Hepatocyte (in vitro differentiated cells): ENCODE measurements around the gene STT3A. TPM values are rescaled to one million over a fixed set of nuclear protein-coding genes. Genes with fewer than 3 reads are reported as not detected.

ENCODE experiments used
- DNase-seq: peaks from one replicate; pipeline ENCODE4 v3.0.0-alpha.2; 2016; ENCODE audit warnings: low spot score
- H2AFZ ChIP-seq: fragments of 200-600 bp; sonication (generic); 2 replicates; pipeline ENCODE4 v1.6.0; 2016; ENCODE audit warnings: antibody characterized with exemption, mild to moderate bottlenecking
- H3K27ac ChIP-seq: fragments of 200-600 bp; sonication (generic); 2 replicates; pipeline ENCODE4 v1.5.1; 2016; ENCODE audit warnings: mild to moderate bottlenecking
- H3K27me3 ChIP-seq: fragments of 200-600 bp; sonication (generic); 2 replicates; pipeline ENCODE4 v1.6.1; 2016
- H3K36me3 ChIP-seq: fragments of 200-600 bp; sonication (generic); replicated peaks from 2 replicates; pipeline ENCODE4 v1.5.1; 2016; ENCODE audit warnings: low read depth; ENCODE audit not compliant: insufficient read depth
- H3K4me1 ChIP-seq: fragments of 200-600 bp; sonication (generic); 2 replicates; pipeline ENCODE4 v1.5.1; 2016; ENCODE audit warnings: mild to moderate bottlenecking, moderate library complexity; ENCODE audit not compliant: insufficient read depth
- H3K4me2 ChIP-seq: fragments of 200-600 bp; sonication (generic); 2 replicates; pipeline ENCODE4 v1.6.0; 2016
- H3K4me3 ChIP-seq: fragments of 200-600 bp; sonication (generic); 2 replicates; pipeline ENCODE4 v1.5.1; 2016; ENCODE audit warnings: mild to moderate bottlenecking
- H3K79me2 ChIP-seq: fragments of 200-600 bp; sonication (generic); 2 replicates; pipeline ENCODE4 v1.6.0; 2017; ENCODE audit warnings: mild to moderate bottlenecking
- H3K9me2 ChIP-seq: fragments of 200-600 bp; sonication (generic); replicated peaks from 2 replicates; pipeline ENCODE4 v1.6.0; 2017; ENCODE audit warnings: mild to moderate bottlenecking; ENCODE audit not compliant: insufficient read depth
- H3K9me3 ChIP-seq: fragments of 200-600 bp; sonication (generic); 2 replicates; pipeline ENCODE4 v1.5.1; 2016; ENCODE audit warnings: low read depth, mild to moderate bottlenecking
- H4K20me1 ChIP-seq: fragments of 200-600 bp; sonication (generic); 2 replicates; pipeline ENCODE4 v1.6.0; 2016; ENCODE audit warnings: mild to moderate bottlenecking; ENCODE audit not compliant: insufficient read depth, poor library complexity, severe bottlenecking
- EZH2 ChIP-seq: fragments of 200-600 bp; sonication (generic); IDR thresholded peaks from 2 replicates; pipeline ENCODE4 v1.6.1; 2016; ENCODE audit warnings: antibody characterized with exemption, mild to moderate bottlenecking, borderline replicate concordance
- EZH2phosphoT487 ChIP-seq: fragments of 200-600 bp; sonication (generic); IDR thresholded peaks from one replicate; pipeline ENCODE4 v1.6.1; 2018; ENCODE audit warnings: antibody characterized with exemption, mild to moderate bottlenecking, low read depth, moderate library complexity; ENCODE audit not compliant: unreplicated experiment, severe bottlenecking
- WGBS: methylation state at CpG from one replicate; pipeline ENCODE4 v1.1.6; 2016; ENCODE audit warnings: low lambda C conversion rate; ENCODE audit errors: missing lambda C conversion rate; 5-methylcytosine and 5-hydroxymethylcytosine counted together
- polyA plus RNA-seq: library from polyadenylated mRNA; unstranded; fragments of >200 nt; fragmentation: Nextera tagmentation; extraction: Ambion mirVana; gene quantifications from 2 replicates; pipeline ENCODE4 v1.2.1, GENCODE V29; 2016
- total RNA-seq: library from RNA; depleted of rRNA; stranded (reverse); fragments of >200 nt; gene quantifications from 2 replicates; pipeline ENCODE4 v1.2.3, GENCODE V29; 2014
- TF ChIP-seq, protein P1 (sequence below): fragments of 200-600 bp; sonication (generic); IDR thresholded peaks from 2 replicates; pipeline ENCODE4 v1.5.1; 2016; ENCODE audit warnings: antibody characterized with exemption, mild to moderate bottlenecking; ENCODE audit not compliant: poor library complexity

The STT3A gene
- total and polyA plus RNA-seq, 2 experiments from 2014 or later: 192 to 198 TPM

DNA sequence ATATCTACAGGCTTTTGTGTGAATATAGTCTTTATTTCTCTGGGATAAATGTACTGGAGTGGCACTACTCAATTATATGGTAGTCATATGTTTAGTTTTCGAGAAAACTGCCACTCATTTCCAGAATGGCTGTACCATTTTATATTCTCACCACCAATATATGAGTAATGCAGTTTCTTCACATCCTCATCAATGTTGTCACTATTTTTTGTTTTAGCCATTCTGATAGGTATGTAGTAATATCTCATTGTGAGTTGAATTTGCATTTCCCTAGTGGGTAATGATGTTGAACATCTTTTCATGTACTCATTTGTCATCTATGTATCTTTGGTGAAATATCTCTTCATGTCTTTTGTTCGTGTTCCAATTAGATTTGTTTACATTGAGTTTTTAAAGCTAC is 70.0 kb downstream of the STT3A start:
- no peaks in the 10 kb centered on the region for H3K9me3 ChIP-seq
- no peak overlapping the region for H3K4me3 ChIP-seq
- no peaks in the 10 kb centered on the region for H3K9me2 ChIP-seq
- no peaks in the 10 kb centered on the region for H3K79me2 ChIP-seq
- no peaks in the 10 kb centered on the region for H3K4me1 ChIP-seq
- H3K36me3 ChIP-seq: no peaks in the 10 kb centered on the region
- 89% methylated on average over 2 of the region's 2 CpGs for WGBS
- no peak for DNase-seq
- H3K27ac ChIP-seq: no peak overlapping the region
- no peaks in the 10 kb centered on the region for H4K20me1 ChIP-seq
- no peak overlapping the region for H3K4me2 ChIP-seq
- H2AFZ ChIP-seq: no peak overlapping the region
- TF ChIP-seq, protein P1, sequence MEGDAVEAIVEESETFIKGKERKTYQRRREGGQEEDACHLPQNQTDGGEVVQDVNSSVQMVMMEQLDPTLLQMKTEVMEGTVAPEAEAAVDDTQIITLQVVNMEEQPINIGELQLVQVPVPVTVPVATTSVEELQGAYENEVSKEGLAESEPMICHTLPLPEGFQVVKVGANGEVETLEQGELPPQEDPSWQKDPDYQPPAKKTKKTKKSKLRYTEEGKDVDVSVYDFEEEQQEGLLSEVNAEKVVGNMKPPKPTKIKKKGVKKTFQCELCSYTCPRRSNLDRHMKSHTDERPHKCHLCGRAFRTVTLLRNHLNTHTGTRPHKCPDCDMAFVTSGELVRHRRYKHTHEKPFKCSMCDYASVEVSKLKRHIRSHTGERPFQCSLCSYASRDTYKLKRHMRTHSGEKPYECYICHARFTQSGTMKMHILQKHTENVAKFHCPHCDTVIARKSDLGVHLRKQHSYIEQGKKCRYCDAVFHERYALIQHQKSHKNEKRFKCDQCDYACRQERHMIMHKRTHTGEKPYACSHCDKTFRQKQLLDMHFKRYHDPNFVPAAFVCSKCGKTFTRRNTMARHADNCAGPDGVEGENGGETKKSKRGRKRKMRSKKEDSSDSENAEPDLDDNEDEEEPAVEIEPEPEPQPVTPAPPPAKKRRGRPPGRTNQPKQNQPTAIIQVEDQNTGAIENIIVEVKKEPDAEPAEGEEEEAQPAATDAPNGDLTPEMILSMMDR: no peak
- no peak for TF ChIP-seq EZH2
- no peak for TF ChIP-seq EZH2phosphoT487
- H3K27me3 ChIP-seq: no peaks in the 10 kb centered on the region

DNA sequence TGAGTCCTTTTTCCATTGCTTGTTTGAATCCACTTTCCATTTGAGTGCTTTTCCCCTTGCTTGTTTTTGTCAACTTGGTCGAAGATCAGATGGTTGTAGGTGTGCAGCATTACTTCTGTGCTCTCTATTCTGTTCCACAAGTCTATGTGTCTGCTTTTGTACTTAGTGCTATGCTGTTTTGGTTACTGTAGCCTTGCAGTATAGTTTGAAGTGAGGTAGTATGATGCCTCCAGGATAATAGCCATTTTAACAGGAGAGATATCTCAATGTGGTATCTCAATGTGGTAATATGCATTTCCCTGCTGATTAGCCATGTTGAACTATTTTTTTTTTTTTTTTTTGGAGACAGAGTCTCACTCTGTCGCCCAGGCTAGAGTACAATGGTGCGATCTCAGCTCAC is 71.3 kb downstream of the STT3A start:
- Histone ChIP-seq H2AFZ (no peak overlapping the region), H3K27ac (no peak overlapping the region), H3K27me3 (no peaks in the 10 kb centered on the region), H4K20me1 (no peaks in the 10 kb centered on the region), H3K36me3 (no peaks in the 10 kb centered on the region), H3K4me1 (no peaks in the 10 kb centered on the region), H3K9me2 (no peaks in the 10 kb centered on the region), H3K4me2 (no peak overlapping the region), H3K9me3 (no peaks in the 10 kb centered on the region), H3K79me2 (no peaks in the 10 kb centered on the region), H3K4me3 (no peak overlapping the region)
- DNase-seq: no peak
- no peak for TF ChIP-seq EZH2
- no peak for TF ChIP-seq EZH2phosphoT487
- TF ChIP-seq, protein P1: no peak
- 100% methylated on average over 3 of the region's 3 CpGs for WGBS

DNA sequence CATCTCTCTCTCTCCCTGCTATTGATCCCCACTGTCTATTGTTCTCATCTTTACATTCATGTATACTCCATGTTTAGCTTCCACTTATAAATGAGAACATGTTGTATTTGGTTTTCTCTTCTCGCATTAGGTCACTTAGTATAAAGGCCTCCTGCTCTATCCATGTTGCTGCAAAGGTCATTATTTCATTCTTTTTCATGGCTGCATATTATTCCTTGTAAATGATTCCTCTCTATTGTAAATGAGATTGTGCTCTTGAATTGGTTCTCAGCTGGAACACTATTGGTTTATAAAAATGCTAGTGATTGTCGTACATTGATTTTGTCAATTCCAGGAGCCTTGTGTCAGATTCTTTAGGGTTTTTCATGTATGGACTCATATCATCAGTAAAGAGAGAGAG is 74.5 kb downstream of the STT3A start:
- Histone ChIP-seq H3K9me3 (no peaks in the 10 kb centered on the region), H3K4me3 (no peak overlapping the region), H3K27me3 (no peaks in the 10 kb centered on the region), H3K27ac (no peak overlapping the region), H3K4me1 (no peaks in the 10 kb centered on the region), H3K9me2 (no peaks in the 10 kb centered on the region), H4K20me1 (no peaks in the 10 kb centered on the region), H3K4me2 (no peak overlapping the region), H3K36me3 (no peaks in the 10 kb centered on the region), H2AFZ (no peak overlapping the region), H3K79me2 (no peaks in the 10 kb centered on the region)
- no peak for DNase-seq
- 98% methylated on average over 2 of the region's 2 CpGs for WGBS
- TF ChIP-seq EZH2phosphoT487: no peak
- no peak for TF ChIP-seq EZH2
- TF ChIP-seq, protein P1: no peak

DNA sequence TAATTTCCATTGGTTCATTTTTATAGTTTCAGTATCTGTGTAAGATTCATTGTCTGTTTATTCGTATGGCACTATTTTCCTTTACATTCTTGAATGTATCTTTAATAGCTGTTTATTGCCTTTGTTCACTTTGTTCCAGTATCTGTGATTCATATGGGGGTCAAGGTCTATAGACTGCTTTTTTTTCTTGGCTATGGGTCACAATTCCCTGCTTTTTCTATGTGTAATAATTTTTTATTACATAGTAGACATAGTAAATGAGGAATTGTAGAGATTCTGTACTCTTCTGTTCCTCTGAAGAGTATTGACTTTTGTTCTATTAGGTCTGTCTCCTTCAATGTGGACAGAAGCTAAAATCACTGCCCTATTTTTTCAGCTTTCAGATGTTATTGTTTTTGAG is 77.5 kb downstream of the STT3A start:
- no peak for DNase-seq
- 78% methylated on average over 1 of the region's 1 CpG for WGBS
- H2AFZ ChIP-seq: no peak overlapping the region
- TF ChIP-seq, protein P1: no peak
- TF ChIP-seq EZH2phosphoT487: no peak
- no peaks in the 10 kb centered on the region for H3K9me3 ChIP-seq
- H3K9me2 ChIP-seq: no peaks in the 10 kb centered on the region
- H3K36me3 ChIP-seq: no peaks in the 10 kb centered on the region
- H3K27ac ChIP-seq: no peak overlapping the region
- H3K4me3 ChIP-seq: no peak overlapping the region
- no peaks in the 10 kb centered on the region for H3K79me2 ChIP-seq
- H3K4me1 ChIP-seq: no peaks in the 10 kb centered on the region
- no peaks in the 10 kb centered on the region for H4K20me1 ChIP-seq
- H3K4me2 ChIP-seq: no peak overlapping the region
- no peaks in the 10 kb centered on the region for H3K27me3 ChIP-seq
